DOHH2 (cell line): ENCODE data around the gene PPM1M.

Experiments
- H3F3A ChIP-seq: fragments of 200-600 bp; sonication (generic), shearing (Covaris generic); 2 replicates; pipeline ENCODE4 v1.6.0; 2016; ENCODE audit warnings: antibody characterized with exemption, mild to moderate bottlenecking; ENCODE audit not compliant: control insufficient read depth, insufficient read depth
- H3K27ac ChIP-seq: fragments of 200-600 bp; sonication (generic); 2 replicates; pipeline ENCODE4 v1.5.1; 2014; ENCODE audit warnings: low read depth, mild to moderate bottlenecking, low read length, moderate library complexity
- H3K27me3 ChIP-seq: fragments of 200-600 bp; sonication (generic); 2 replicates; pipeline ENCODE4 v1.6.1; 2014; ENCODE audit warnings: mild to moderate bottlenecking, low read length, mixed read lengths; ENCODE audit not compliant: control insufficient read depth
- H3K36me3 ChIP-seq: fragments of 200-600 bp; sonication (generic); 2 replicates; pipeline ENCODE4 v1.6.1; 2014; ENCODE audit warnings: mild to moderate bottlenecking, low read length, moderate library complexity, mixed read lengths; ENCODE audit not compliant: control insufficient read depth
- H3K4me1 ChIP-seq: fragments of 200-600 bp; sonication (generic); 2 replicates; pipeline ENCODE4 v1.6.1; 2014; ENCODE audit warnings: mild to moderate bottlenecking, low read length, mixed read lengths; ENCODE audit not compliant: control insufficient read depth
- H3K4me2 ChIP-seq: fragments of 200-600 bp; sonication (generic); 2 replicates; pipeline ENCODE4 v1.6.0; 2014; ENCODE audit warnings: mild to moderate bottlenecking, low read length, moderate library complexity
- H3K4me3 ChIP-seq: fragments of 200-600 bp; sonication (generic); 2 replicates; pipeline ENCODE4 v1.5.1; 2014; ENCODE audit warnings: mild to moderate bottlenecking, low read length, mixed read lengths
- H3K79me2 ChIP-seq: fragments of 200-600 bp; sonication (generic); 2 replicates; pipeline ENCODE4 v1.6.1; 2014; ENCODE audit warnings: mild to moderate bottlenecking, low read length, mixed read lengths; ENCODE audit not compliant: control insufficient read depth
- H3K9me2 ChIP-seq: fragments of 200-600 bp; sonication (generic); replicated peaks from 2 replicates; pipeline ENCODE4 v1.6.1; 2014; ENCODE audit warnings: mild to moderate bottlenecking, low read length, mixed read lengths; ENCODE audit not compliant: control insufficient read depth
- H3K9me3 ChIP-seq: fragments of 200-600 bp; sonication (generic); 2 replicates; pipeline ENCODE4 v1.6.1; 2014; ENCODE audit warnings: antibody characterized with exemption, low read length, mixed read lengths; ENCODE audit not compliant: control insufficient read depth, insufficient read depth
- H4K20me1 ChIP-seq: fragments of 200-600 bp; sonication (generic); 2 replicates; pipeline ENCODE4 v1.6.0; 2014; ENCODE audit warnings: low read depth, mild to moderate bottlenecking, antibody characterized with exemption, low read length, moderate library complexity; ENCODE audit not compliant: control insufficient read depth, insufficient read depth
- CTCF ChIP-seq: fragments of 200-600 bp; sonication (generic); IDR thresholded peaks from one replicate; pipeline ENCODE4 v1.5.1; 2014; ENCODE audit warnings: antibody characterized with exemption, mild to moderate bottlenecking, low read depth, low read length; ENCODE audit not compliant: poor library complexity, severe bottlenecking
- EZH2phosphoT487 ChIP-seq: fragments of 200-600 bp; sonication (generic); IDR thresholded peaks from 2 replicates; pipeline ENCODE4 v1.6.1; 2017; ENCODE audit warnings: borderline replicate concordance, mild to moderate bottlenecking, antibody characterized with exemption, low read length, moderate library complexity, mixed read lengths

PPM1M gene

GRCh38 chr3:52230889-52231499 lies 14.6 kb upstream of the PPM1M start:
- Histone ChIP-seq H3K27me3 (no peaks in the 10 kb centered on the region), H3K4me1 (peaks cover 26% of the 10 kb centered on the region), H3K9me2 (no peaks in the 10 kb centered on the region), H3K9me3 (no peaks in the 10 kb centered on the region), H3K4me3 (no peak overlapping the region), H3K27ac (no peak overlapping the region), H4K20me1 (no peaks in the 10 kb centered on the region), H3K36me3 (peaks cover 56% of the 10 kb centered on the region), H3K4me2 (no peak overlapping the region), H3K79me2 (peaks cover 5% of the 10 kb centered on the region), H3F3A (peaks cover 14% of the 10 kb centered on the region)
- TF ChIP-seq CTCF (no peak), EZH2phosphoT487 (no peak)

GRCh38 chr3:52231502-52232278 lies 13.9 kb upstream of the PPM1M start:
- no peak overlapping the region for H3K4me3 ChIP-seq
- H3K36me3 ChIP-seq = peaks cover 56% of the 10 kb centered on the region
- H3K9me2 ChIP-seq = no peaks in the 10 kb centered on the region
- H3K9me3 ChIP-seq = no peaks in the 10 kb centered on the region
- TF ChIP-seq CTCF (peak; percentile 97), EZH2phosphoT487 (no peak)
- H3K27me3 ChIP-seq = no peaks in the 10 kb centered on the region
- no peak overlapping the region for H3K27ac ChIP-seq
- H4K20me1 ChIP-seq = no peaks in the 10 kb centered on the region
- peaks cover 10% of the 10 kb centered on the region for H3K79me2 ChIP-seq
- H3K4me2 ChIP-seq = no peak overlapping the region
- H3K4me1 ChIP-seq = peaks cover 19% of the 10 kb centered on the region
- H3F3A ChIP-seq = peaks cover 7% of the 10 kb centered on the region

GRCh38 chr3:52232279-52233107 lies 13.1 kb upstream of the PPM1M start:
- H3K79me2 ChIP-seq = peaks cover 18% of the 10 kb centered on the region

More at GRCh38 chr3:52232279-52233107, 13.1 kb upstream of the PPM1M start:
- Histone ChIP-seq H3K36me3 (peaks cover 51% of the 10 kb centered on the region), H3K4me3 (no peak overlapping the region), H3K9me3 (no peaks in the 10 kb centered on the region), H3K27me3 (no peaks in the 10 kb centered on the region), H3K4me1 (peaks cover 14% of the 10 kb centered on the region), H3F3A (peaks cover 4% of the 10 kb centered on the region; the same call in 1 of the 2 replicates), H3K4me2 (no peak overlapping the region), H3K9me2 (no peaks in the 10 kb centered on the region), H3K27ac (no peak overlapping the region), H4K20me1 (no peaks in the 10 kb centered on the region)
- TF ChIP-seq EZH2phosphoT487 (no peak), CTCF (no peak)
